Immature natural killer cell (primary cell): ENCODE results near the gene DIP2C. TPM values are rescaled to one million over a fixed set of nuclear protein-coding genes. Genes with fewer than 3 reads are reported as not detected.
"Not testable (repeated sequence)": the region's sequence is repeated elsewhere in the genome, so short reads cannot be mapped to it uniquely, and the experiment has no call there.

Experiments
- DNase-seq, 3 donors: peaks; one replicate each; pipeline ENCODE4 v3.0.0; 2022; ENCODE audit warnings: mixed read lengths in 1 of 3
- H3K27ac Mint-ChIP-seq, 6 donors: one replicate each; pipeline ENCODE4 v1.8.0; 2020; ENCODE audit warnings: mixed read lengths in 6 of 6, mild to moderate bottlenecking in 5 of 6, inconsistent platforms in 4 of 6, moderate library complexity in 3 of 6
- H3K27me3 Mint-ChIP-seq, 3 donors: one replicate each; pipeline ENCODE4 v1.8.0; 2020 to 2021; ENCODE audit warnings: low read depth in 3 of 3, mild to moderate bottlenecking in 3 of 3, mixed read lengths in 3 of 3, moderate library complexity in 3 of 3, inconsistent platforms in 1 of 3
- H3K36me3 Mint-ChIP-seq, 3 donors: one replicate each; pipeline ENCODE4 v1.8.0; 2020; ENCODE audit warnings: mixed read lengths in 3 of 3, inconsistent platforms in 2 of 3, mild to moderate bottlenecking in 2 of 3
- H3K4me1 Mint-ChIP-seq, 2 donors: one replicate each; pipeline ENCODE4 v1.8.0; 2020; ENCODE audit warnings: inconsistent platforms in 2 of 2, mild to moderate bottlenecking in 2 of 2, mixed read lengths in 2 of 2, moderate library complexity in 1 of 2
- H3K4me3 Mint-ChIP-seq, 5 donors: one replicate each; pipeline ENCODE4 v1.8.0; 2020; ENCODE audit warnings: mild to moderate bottlenecking in 5 of 5, mixed read lengths in 5 of 5, inconsistent platforms in 3 of 5, moderate library complexity in 3 of 5
- H3K9me3 Mint-ChIP-seq, 6 donors: one replicate each; pipeline ENCODE4 v1.8.0; 2020; ENCODE audit warnings: mild to moderate bottlenecking in 6 of 6, mixed read lengths in 6 of 6, inconsistent platforms in 4 of 6, moderate library complexity in 3 of 6
- polyA plus RNA-seq, 3 donors: library from polyadenylated mRNA; unstranded; fragments of 300-500 nt; fragmentation: Illumina TruSeq; gene quantifications; one replicate each; pipeline ENCODE4 v1.2.3, GENCODE V29; 2021

DIP2C gene
- polyA plus RNA-seq, 3 donors from 2014 or later: 0.06 to 0.41 TPM; not detected in 1

DNA sequence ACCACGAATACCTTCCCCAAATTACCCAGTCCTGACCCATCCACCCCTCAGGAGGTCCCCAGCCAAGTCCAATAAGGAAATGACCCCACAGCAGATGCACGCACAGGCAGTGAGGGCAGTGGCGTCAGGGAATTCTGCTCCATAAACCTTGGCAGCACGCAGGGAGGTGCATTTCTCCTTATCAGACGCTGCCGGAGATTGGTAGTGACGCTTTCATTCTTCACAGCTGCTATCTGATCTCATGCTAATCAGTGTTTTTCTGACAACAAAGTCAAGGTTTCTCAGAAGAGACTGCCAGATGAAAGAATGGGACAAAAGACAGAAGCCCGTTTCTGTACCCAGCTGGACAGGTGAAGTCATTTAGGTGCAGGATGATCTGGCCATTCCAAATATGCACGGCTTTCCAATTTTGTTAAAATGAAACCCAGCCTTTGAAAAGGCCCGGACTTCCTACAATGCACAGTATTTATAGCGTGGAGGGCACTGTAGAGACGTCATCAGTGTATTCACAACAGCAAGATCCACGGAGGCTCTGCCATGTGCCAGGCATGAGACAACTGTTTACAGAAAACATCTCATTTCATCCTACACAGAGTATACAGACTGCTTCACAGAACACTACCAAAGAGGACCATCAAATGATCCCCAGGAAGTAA lies 35.3 kb downstream of the DIP2C start:
- H3K36me3 Mint-ChIP-seq: no peaks in the 10 kb centered on the region
- no peak for DNase-seq
- no peak overlapping the region for H3K4me3 Mint-ChIP-seq
- H3K27me3 Mint-ChIP-seq: peaks cover 0 to 4% (median 2%) of the 10 kb centered on the region in 3 donors
- peaks cover 2 to 4% of the 10 kb centered on the region in 2 donors for H3K4me1 Mint-ChIP-seq
- no peaks in the 10 kb centered on the region for H3K9me3 Mint-ChIP-seq
- no peak overlapping the region for H3K27ac Mint-ChIP-seq

- H3K4me1 Mint-ChIP-seq, DNase-seq, H3K27me3 Mint-ChIP-seq, H3K4me3 Mint-ChIP-seq, H3K36me3 Mint-ChIP-seq, H3K27ac Mint-ChIP-seq, H3K9me3 Mint-ChIP-seq: not testable (repeated sequence)
Measured at GRCh38 chr10:652832-653459, 36.5 kb downstream of the DIP2C start.

GRCh38 chr10:652233-652632 lies 37.2 kb downstream of the DIP2C start:
- H3K9me3 Mint-ChIP-seq: no peaks in the 10 kb centered on the region
- H3K4me3 Mint-ChIP-seq: no peak overlapping the region
- H3K4me1 Mint-ChIP-seq: no peaks in the 10 kb centered on the region
- no peaks in the 10 kb centered on the region for H3K36me3 Mint-ChIP-seq
- DNase-seq: no peak
- H3K27me3 Mint-ChIP-seq: peaks cover 0 to 2% (median 0%) of the 10 kb centered on the region in 3 donors
- H3K27ac Mint-ChIP-seq: no peak overlapping the region

- peaks cover 0 to 2% (median 0%) of the 10 kb centered on the region in 3 donors for H3K27me3 Mint-ChIP-seq
- no peaks in the 10 kb centered on the region for H3K9me3 Mint-ChIP-seq
- DNase-seq: no peak
- no peaks in the 10 kb centered on the region for H3K4me1 Mint-ChIP-seq
- no peak overlapping the region for H3K4me3 Mint-ChIP-seq
- H3K36me3 Mint-ChIP-seq: no peaks in the 10 kb centered on the region
- no peak overlapping the region for H3K27ac Mint-ChIP-seq
Measured at GRCh38 chr10:651692-652091, 37.8 kb downstream of the DIP2C start.

- H3K27me3 Mint-ChIP-seq: peaks cover 0 to 2% (median 0%) of the 10 kb centered on the region in 3 donors
- H3K36me3 Mint-ChIP-seq: no peaks in the 10 kb centered on the region
- no peak overlapping the region for H3K4me3 Mint-ChIP-seq
- no peak overlapping the region for H3K27ac Mint-ChIP-seq
- H3K4me1 Mint-ChIP-seq: no peaks in the 10 kb centered on the region
- no peak for DNase-seq
- H3K9me3 Mint-ChIP-seq: no peaks in the 10 kb centered on the region
Measured at GRCh38 chr10:650886-651615, 38.4 kb downstream of the DIP2C start.

GRCh38 chr10:650441-650851 lies 39.0 kb downstream of the DIP2C start:
- Mint-ChIP-seq H3K4me3 (no peak overlapping the region), H3K27ac (no peak overlapping the region), H3K4me1 (no peaks in the 10 kb centered on the region), H3K27me3 (peaks cover 0 to 2% (median 0%) of the 10 kb centered on the region in 3 donors), H3K9me3 (no peaks in the 10 kb centered on the region), H3K36me3 (no peaks in the 10 kb centered on the region)
- DNase-seq: no peak

GRCh38 chr10:649798-650440 lies 39.5 kb downstream of the DIP2C start:
- peaks cover 0 to 2% (median 0%) of the 10 kb centered on the region in 3 donors for H3K27me3 Mint-ChIP-seq
- no peaks in the 10 kb centered on the region for H3K4me1 Mint-ChIP-seq
- H3K27ac Mint-ChIP-seq: no peak overlapping the region
- no peak for DNase-seq
- no peak overlapping the region for H3K4me3 Mint-ChIP-seq
- no peaks in the 10 kb centered on the region for H3K36me3 Mint-ChIP-seq
- no peaks in the 10 kb centered on the region for H3K9me3 Mint-ChIP-seq

DNA sequence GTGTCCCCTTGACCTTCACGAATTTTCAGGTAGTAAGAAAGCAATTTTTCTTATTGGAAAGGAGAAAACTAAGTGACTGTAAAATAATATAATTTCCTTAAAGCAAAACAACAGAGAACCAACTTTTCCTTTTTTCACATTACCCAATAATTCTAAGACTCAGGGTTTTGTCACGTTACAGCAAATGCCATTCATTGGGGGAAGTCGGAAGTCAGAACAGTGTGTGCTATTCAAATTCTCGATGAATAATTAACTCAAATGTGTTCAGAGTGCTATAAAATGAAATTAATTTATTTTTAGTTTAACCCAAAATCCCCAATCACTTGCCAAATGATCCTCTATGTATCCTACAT lies 40.0 kb downstream of the DIP2C start:
- Mint-ChIP-seq H3K27me3 (peaks cover 0 to 2% (median 2%) of the 10 kb centered on the region in 3 donors), H3K36me3 (no peaks in the 10 kb centered on the region), H3K9me3 (peaks cover 0 to 4% (median 0%) of the 10 kb centered on the region in 6 donors), H3K4me1 (no peaks in the 10 kb centered on the region), H3K4me3 (no peak overlapping the region), H3K27ac (no peak overlapping the region)
- no peak for DNase-seq

- not testable (repeated sequence) for H3K36me3 Mint-ChIP-seq, H3K27ac Mint-ChIP-seq
Measured at GRCh38 chr10:647019-647418, 42.4 kb downstream of the DIP2C start.

DNA sequence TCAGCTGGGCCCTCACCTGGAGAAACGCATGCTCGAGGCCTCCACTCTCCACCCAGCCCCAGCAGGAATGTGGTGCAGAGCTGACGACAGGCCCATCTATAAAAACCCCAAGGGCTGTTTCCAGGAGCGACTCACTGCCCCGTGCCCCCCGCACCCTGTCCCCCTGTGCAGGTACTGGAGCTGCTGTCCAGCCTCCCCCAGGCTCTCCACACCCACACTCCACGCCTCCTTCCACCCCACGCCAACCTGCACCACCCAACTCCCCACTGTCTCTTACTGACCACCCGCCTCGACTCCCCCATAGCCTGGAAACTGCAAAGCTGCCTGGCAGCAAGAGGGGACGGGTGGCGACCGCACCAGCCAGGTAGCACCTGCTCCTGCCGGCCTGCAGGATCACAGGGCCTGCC lies 43.3 kb downstream of the DIP2C start:
- no peak overlapping the region for H3K27ac Mint-ChIP-seq
- H3K36me3 Mint-ChIP-seq: no peaks in the 10 kb centered on the region
- peaks cover 0 to 2% (median 1%) of the 10 kb centered on the region in 3 donors for H3K27me3 Mint-ChIP-seq
- no peak for DNase-seq
- H3K4me1 Mint-ChIP-seq: no peaks in the 10 kb centered on the region
- H3K9me3 Mint-ChIP-seq: peaks cover 0 to 4% (median 0%) of the 10 kb centered on the region in 6 donors
- no peak overlapping the region for H3K4me3 Mint-ChIP-seq

More at GRCh38 chr10:647019-647418, 42.4 kb downstream of the DIP2C start:
- DNase-seq, H3K4me3 Mint-ChIP-seq, H3K9me3 Mint-ChIP-seq, H3K27me3 Mint-ChIP-seq, H3K4me1 Mint-ChIP-seq: not testable (repeated sequence)

- Mint-ChIP-seq H3K27me3 (peaks cover 0 to 5% (median 2%) of the 10 kb centered on the region in 3 donors), H3K4me3 (no peak overlapping the region), H3K9me3 (peaks cover 0 to 4% (median 0%) of the 10 kb centered on the region in 6 donors), H3K27ac (no peak overlapping the region), H3K36me3 (no peaks in the 10 kb centered on the region), H3K4me1 (no peaks in the 10 kb centered on the region)
- DNase-seq: no peak
Measured at GRCh38 chr10:644943-645334, 44.5 kb downstream of the DIP2C start.

GRCh38 chr10:644076-644942 lies 45.2 kb downstream of the DIP2C start:
- no peaks in the 10 kb centered on the region for H3K36me3 Mint-ChIP-seq
- no peak overlapping the region for H3K4me3 Mint-ChIP-seq
- H3K27me3 Mint-ChIP-seq: peaks cover 0 to 7% (median 2%) of the 10 kb centered on the region in 3 donors
- H3K9me3 Mint-ChIP-seq: peaks cover 0 to 4% (median 0%) of the 10 kb centered on the region in 6 donors
- H3K4me1 Mint-ChIP-seq: no peaks in the 10 kb centered on the region
- H3K27ac Mint-ChIP-seq: no peak overlapping the region
- no peak for DNase-seq

GRCh38 chr10:642186-642890 lies 47.1 kb downstream of the DIP2C start:
- Mint-ChIP-seq H3K27me3 (peaks cover 0 to 11% (median 7%) of the 10 kb centered on the region in 3 donors), H3K9me3 (peaks cover 0 to 4% (median 0%) of the 10 kb centered on the region in 6 donors), H3K4me1 (no peaks in the 10 kb centered on the region), H3K27ac (no peak overlapping the region), H3K36me3 (no peaks in the 10 kb centered on the region), H3K4me3 (no peak overlapping the region)
- DNase-seq: no peak
